Hematopoietic multipotent progenitor cell treated with erythropoietin and hydrocortisone succinate and interleukin-3 and kit ligand, for 8 days (in vitro differentiated cells): ENCODE data around the gene TPBG.

Experiments used
- DNase-seq: peaks from one replicate; pipeline ENCODE4 v3.0.0-alpha.2; 2015

The TPBG gene

GRCh38 chr6:82363428-82364086 lies at the start of gene TPBG:
Gene TPBG, plus strand, starts transcription at chr6:82363817. Its CDS starts 1,145 bp downstream, at chr6:82364962.
- no peak for DNase-seq

GRCh38 chr6:82322386-82322785 lies 41.2 kb upstream of the TPBG start:
- DNase-seq = no peak

GRCh38 chr6:82329766-82330165 lies 33.9 kb upstream of the TPBG start:
- no peak for DNase-seq

DNA sequence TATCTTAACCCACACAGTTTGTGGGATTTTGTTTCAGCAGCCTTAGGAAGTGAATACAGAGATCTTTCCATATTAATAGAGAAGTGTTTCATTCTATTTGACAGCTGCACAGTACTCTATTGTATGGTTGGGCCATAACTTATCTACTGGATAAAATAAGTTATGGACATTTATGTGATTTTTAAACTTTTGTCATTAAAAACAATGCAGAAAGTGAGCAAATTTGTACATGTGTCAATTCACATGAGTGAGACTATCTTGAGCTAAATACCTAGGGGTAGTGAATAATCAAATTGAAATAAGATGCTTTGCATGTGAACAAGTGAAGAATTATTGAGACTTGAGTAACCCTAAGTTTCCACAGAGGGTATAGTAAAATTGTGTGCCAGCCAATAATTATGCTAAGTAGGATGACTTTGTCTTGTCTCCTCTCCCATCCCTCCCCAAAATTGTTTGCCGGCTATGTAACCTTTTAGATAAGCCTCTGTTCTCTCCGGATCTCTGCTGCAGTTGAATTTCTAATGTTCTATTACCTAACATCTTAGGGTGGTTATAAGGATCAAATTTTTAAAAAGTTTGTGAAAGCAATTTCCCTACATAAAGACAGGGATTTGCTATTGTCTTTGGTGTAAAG lies 33.3 kb upstream of the TPBG start:
- DNase-seq = no peak

DNA sequence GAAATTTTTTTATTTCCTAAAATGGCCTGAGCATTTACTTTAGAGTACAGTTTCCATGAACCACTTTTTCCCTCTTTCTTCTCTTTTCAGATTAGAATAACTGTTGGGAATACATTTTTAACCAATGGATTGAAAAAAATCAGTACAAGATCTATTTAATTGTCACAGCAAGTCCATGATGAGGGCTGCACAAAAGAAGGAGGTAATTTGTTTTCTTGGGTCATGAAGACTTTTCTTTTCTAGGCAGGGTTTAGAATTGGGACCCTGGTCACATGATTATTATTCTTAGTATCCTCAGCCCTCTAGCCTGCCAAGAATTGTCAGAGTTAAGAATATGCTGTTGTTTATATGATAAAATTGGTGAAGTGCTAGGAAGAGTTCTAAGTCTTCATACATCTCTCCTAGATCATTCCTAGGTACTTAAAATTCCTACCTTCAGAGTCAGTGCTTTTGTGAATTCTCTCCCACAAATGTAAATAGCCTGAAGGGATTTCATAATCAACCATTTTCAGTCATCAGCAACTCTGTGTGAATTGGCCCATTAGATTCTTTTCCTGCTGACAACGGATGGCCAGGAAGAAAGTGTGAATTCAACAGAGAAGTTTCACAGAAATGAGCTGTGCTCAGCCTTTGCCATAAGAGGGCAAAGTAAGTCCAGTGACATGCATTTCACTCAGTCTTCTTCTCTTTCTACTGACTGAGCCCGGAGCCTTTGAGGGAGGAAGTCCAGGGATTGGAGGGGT lies 32.4 kb upstream of the TPBG start:
- no peak for DNase-seq

DNA sequence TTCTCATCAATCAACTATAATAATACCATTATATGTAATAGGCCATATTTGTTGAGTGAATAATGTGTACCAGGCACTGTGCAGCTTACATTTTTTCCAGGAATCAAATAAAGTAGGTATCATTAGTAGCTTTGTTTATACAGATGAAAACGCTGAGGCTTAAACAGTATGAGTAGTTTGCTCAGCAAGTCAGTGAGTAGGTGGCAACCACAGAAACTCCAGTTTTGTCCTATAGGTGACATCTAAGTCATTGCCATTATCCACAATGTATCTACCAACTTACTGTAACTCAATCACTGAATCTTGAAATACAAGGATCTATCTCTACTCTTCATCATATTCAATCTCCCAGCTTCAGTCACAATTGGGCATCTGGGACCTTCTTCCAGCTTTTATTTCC lies 29.8 kb upstream of the TPBG start:
- DNase-seq = no peak

- no peak for DNase-seq
Measured at GRCh38 chr6:82337688-82338257, 25.8 kb upstream of the TPBG start.

DNA sequence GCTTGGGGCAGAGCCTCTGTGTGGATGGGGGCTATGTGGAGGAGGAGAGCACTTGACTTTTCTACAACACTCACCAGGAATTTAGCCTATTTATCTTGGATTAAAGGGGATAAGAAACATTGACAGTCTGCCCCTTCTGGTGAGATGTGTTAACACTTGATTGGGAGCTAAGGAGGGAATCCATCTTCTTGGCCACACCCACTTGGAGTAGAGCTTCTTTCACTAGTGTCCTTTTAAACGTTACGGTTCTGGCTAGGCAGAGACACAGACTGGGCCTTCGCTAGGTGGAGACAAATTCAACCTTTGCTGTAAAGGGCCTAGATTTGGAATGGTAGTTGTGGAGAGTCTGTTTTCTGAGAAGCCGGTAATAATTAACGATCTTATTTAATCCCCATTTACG lies 15.5 kb upstream of the TPBG start:
- DNase-seq = no peak

GRCh38 chr6:82353848-82354247 lies 9.8 kb upstream of the TPBG start:
- no peak for DNase-seq

DNA sequence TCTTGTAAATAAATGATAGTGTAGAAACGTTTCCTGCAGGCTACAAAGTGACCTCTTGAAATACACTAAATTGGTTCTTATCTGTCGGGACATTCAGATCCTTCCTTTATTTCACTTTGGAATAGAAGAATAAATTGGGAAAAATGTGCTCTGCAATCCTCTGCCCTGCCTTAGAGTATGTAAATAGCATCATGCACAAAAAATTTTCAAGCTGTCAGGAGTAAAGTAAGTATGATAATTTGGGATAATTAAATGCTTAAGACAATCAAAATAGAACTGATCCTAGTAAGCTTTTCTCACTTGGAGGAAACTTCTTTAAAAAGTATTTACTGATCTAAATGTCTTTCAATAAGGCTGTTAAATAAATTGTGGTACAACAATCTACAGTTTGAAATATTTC lies 3.1 kb upstream of the TPBG start:
- no peak for DNase-seq

GRCh38 chr6:82361631-82362030 lies 2.0 kb upstream of the TPBG start:
- no peak for DNase-seq

- DNase-seq = no peak
Measured at GRCh38 chr6:82362144-82362543, 1.5 kb upstream of the TPBG start.

DNA sequence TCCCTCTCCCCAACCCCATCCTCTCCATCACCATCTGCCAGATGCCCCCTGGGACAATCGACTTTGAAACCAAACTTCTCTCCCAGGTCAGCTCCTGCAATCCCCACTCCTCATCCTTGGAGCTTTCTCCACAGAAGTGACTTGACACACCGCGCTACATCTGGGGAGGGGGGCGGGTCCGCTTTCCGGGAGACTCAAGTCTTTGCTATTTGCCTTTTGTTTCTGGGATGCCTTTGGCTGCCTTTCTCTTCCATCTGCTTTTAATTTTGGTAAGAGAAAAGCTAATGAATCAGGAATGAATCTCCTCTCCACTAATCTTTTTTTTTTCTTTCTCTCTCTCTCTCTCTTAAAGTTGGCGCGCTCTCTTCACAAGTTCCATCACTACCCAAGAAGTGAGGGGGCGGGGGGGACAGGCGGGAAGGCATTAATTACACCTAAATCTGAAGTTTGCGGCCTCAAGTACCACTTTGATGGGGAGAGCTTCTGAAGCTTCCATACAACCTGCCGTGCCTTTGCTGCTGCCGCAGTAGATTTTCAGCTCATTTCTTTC lies 664 bp upstream of the TPBG start:
- DNase-seq = no peak

DNA sequence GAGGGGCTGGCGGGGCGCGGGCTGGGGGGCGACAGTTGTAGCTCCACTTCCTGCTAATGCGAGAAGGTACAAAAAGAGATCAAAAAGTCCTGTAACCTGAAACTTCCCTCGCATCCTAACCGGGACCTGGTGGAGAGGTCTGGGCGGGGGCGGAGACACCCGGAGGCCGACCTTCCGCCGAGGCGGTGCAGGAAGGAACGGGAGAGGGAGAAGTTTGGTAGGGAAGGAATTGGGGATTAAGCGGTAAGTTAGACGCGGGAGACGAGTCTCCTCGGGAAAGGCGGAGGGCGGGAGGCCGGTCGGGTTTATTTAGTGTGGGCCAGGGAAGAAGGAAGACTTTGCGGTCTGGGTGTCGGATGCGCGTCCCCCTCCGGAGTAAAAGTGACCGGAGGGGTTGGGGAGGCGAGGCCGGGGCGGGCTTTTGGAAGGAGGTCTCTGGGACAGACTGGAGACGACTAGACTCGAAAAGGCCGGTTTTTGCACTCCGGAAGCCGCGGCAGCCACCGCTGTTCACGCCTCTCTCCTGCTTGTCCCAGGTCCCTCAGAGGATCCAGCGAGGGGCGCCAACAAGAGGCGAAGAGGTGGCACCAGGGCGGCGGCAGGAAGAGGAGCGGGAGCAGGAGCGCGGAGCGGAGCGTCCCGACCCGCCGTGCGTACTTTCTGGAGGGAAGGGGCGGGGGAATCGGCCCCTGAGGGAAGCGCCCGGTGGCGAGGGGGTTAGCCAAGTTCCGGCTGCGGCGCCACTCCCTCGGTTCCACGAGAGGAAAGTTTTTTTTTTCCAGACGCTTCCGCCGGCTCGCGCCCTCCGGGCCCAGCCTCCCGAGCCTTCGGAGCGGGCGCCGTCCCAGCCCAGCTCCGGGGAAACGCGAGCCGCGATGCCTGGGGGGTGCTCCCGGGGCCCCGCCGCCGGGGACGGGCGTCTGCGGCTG lies 734 bp downstream of the TPBG start:
- DNase-seq = no peak

DNA sequence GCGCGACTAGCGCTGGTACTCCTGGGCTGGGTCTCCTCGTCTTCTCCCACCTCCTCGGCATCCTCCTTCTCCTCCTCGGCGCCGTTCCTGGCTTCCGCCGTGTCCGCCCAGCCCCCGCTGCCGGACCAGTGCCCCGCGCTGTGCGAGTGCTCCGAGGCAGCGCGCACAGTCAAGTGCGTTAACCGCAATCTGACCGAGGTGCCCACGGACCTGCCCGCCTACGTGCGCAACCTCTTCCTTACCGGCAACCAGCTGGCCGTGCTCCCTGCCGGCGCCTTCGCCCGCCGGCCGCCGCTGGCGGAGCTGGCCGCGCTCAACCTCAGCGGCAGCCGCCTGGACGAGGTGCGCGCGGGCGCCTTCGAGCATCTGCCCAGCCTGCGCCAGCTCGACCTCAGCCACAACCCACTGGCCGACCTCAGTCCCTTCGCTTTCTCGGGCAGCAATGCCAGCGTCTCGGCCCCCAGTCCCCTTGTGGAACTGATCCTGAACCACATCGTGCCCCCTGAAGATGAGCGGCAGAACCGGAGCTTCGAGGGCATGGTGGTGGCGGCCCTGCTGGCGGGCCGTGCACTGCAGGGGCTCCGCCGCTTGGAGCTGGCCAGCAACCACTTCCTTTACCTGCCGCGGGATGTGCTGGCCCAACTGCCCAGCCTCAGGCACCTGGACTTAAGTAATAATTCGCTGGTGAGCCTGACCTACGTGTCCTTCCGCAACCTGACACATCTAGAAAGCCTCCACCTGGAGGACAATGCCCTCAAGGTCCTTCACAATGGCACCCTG lies 1.6 kb downstream of the TPBG start:
- DNase-seq = no peak

- no peak for DNase-seq
Measured at GRCh38 chr6:82367704-82368103, 4.1 kb downstream of the TPBG start.

DNA sequence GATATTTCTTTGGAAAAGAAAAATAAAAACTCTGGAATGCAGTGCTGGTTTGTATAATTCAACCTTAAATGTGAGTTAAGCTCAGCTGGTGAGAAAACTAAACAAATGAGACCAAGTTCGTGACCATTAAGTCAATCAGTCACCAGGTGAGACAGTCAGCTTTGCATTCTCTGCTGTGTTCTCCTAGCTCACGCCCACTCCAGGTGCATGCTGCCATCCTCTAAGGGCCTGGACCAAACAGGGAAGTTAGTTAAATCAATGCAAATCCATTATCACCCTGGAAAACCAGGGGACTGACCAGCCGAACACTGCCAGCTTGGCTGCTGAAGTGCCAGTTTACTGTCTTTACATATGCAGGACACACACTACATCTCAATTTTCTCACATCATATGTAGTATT lies 7.2 kb downstream of the TPBG start:
- DNase-seq = no peak

DNA sequence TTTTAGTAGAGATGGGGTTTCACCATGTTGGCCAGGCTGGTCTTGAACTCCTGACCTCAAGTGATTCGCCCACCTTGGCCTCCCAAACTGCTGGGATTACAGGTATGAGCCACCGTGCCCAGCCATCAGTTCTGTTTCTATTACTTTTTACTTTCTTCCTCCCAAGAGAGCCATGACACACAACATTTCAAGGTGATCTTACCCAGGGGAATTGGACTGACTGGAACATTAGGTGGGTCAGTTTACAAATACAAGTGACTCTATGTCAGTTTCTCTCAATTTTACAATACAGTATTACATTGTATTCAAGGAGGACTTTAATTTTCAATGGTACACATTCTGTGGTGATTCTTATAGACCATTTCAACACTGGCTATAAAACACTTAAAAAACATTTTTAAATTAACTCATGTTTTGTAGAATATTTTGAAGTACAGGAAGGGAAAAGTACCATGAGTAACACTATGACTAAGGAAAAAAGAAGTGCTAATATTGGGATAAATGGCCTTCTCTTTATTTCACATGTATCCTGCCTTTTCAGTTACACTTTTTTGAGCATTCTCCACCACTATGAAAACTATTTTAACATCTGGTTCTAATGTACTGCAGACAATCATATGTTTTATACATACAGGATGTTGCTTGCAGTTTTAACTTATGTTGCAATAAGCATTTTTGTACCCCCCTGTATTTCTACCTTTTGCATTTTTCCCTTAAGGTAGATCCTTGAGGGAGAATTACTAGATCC lies 8.4 kb downstream of the TPBG start:
- DNase-seq = no peak

DNA sequence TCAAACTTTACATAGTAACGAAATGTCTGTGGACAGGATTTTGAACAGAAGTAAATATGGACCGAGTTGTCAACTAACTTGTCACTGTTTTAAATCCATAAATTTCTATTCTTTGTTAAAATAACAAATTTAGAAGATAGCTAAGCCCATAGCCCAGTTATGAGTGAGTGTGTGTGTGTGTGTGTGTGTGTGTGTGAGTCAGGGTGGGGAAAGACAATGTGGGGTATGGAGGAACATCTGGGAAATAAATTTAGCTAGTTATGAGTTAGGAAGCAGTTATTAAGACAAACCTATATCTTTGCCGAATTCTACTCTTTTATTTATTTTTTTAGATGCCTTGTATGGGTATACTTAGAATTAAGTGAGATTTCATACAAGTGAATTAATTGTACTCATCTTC lies 9.0 kb downstream of the TPBG start:
- no peak for DNase-seq

DNA sequence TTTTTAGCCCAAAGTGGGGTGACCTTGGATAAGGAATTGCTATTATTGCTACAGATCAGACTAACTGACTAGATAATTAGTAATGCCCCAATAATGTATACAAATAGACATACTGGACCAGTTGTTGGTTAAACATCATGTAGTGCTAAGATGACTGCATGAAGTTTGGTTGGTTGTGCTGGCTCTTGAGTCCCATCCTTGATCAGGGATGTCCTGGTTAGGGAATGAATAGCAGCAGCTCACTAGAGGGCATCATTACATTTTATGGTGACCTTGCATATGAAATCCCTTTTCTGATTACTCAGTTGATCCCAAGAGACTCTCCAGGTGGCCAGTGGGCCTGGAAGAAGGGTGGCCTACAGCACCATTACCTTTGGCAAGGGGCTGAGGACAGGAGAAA lies 10.9 kb downstream of the TPBG start:
- DNase-seq = no peak

- DNase-seq = no peak
Measured at GRCh38 chr6:82376636-82377035, 13.0 kb downstream of the TPBG start.
